Measurements from ENCODE around the gene NKX1-1.
"Not testable (repeated sequence)": the region's sequence is repeated elsewhere in the genome, so short reads cannot be mapped to it uniquely, and the experiment has no call there.

DNA sequence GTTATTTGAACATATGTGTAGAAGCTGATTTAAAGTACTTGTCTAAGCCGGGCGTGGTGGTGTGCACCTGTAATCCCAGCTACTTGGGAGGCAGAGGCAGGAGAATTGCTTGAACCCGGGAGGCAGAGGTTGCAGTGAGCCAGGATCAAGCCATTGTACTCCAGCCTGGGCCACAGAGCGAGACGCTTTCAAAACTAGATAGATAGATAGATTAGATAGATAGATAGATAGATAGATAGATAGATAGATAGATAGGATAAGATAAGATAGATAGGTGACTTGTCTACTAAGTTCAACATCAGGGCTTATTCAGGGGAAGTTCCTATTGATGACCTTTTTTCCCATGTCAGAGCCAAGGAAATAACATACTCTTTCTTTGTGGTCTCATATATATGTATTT, 12.9 kb downstream of the NKX1-1 start:
- TF ChIP-seq, protein P1, sequence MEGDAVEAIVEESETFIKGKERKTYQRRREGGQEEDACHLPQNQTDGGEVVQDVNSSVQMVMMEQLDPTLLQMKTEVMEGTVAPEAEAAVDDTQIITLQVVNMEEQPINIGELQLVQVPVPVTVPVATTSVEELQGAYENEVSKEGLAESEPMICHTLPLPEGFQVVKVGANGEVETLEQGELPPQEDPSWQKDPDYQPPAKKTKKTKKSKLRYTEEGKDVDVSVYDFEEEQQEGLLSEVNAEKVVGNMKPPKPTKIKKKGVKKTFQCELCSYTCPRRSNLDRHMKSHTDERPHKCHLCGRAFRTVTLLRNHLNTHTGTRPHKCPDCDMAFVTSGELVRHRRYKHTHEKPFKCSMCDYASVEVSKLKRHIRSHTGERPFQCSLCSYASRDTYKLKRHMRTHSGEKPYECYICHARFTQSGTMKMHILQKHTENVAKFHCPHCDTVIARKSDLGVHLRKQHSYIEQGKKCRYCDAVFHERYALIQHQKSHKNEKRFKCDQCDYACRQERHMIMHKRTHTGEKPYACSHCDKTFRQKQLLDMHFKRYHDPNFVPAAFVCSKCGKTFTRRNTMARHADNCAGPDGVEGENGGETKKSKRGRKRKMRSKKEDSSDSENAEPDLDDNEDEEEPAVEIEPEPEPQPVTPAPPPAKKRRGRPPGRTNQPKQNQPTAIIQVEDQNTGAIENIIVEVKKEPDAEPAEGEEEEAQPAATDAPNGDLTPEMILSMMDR (IDR thresholded peaks at IDR 0.05; ENCODE audit: low read length) = not testable (repeated sequence)
- TF ChIP-seq EZH2phosphoT487 (IDR thresholded peaks at IDR 0.05; ENCODE audit: low read length); EZH2 (optimal IDR thresholded peaks at IDR 0.05; ENCODE audit: low read depth, low read length): not testable (repeated sequence)

Data from MM.1S (cell line).